ENCODE data around the gene MEOX2. TPM values are rescaled to one million over a fixed set of nuclear protein-coding genes. Genes with fewer than 3 reads are reported as not detected.

Gene MEOX2
- polyA plus RNA-seq, 2 of the 4 experiments (the other 2 are of a cell fraction), result not detected

GRCh38 chr7:15593382-15593781 is 93.1 kb downstream of the MEOX2 start:
- no peak for TF ChIP-seq ZSCAN20 (CRISPR knock-in tag; IDR thresholded peaks at IDR 0.05)
- no peak for TF ChIP-seq HOXB5 (CRISPR knock-in tag; IDR thresholded peaks at IDR 0.05)
- TF ChIP-seq CHD2 (IDR thresholded peaks at IDR 0.05; ENCODE audit: low read length, partially characterized antibody), result no peak
- no peak for TF ChIP-seq POLR2A (IDR thresholded peaks at IDR 0.05; ENCODE audit: low read length)
- no peak for TF ChIP-seq GATA3 (IDR thresholded peaks at IDR 0.05; ENCODE audit: borderline replicate concordance)
- TF ChIP-seq, protein P1, sequence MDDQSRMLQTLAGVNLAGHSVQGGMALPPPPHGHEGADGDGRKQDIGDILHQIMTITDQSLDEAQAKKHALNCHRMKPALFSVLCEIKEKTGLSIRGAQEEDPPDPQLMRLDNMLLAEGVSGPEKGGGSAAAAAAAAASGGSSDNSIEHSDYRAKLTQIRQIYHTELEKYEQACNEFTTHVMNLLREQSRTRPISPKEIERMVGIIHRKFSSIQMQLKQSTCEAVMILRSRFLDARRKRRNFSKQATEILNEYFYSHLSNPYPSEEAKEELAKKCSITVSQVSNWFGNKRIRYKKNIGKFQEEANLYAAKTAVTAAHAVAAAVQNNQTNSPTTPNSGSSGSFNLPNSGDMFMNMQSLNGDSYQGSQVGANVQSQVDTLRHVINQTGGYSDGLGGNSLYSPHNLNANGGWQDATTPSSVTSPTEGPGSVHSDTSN (IDR thresholded peaks at IDR 0.05), result no peak
- TF ChIP-seq RCOR1 (IDR thresholded peaks at IDR 0.05; ENCODE audit: low read depth, low read length), result no peak
- TF ChIP-seq ZFP36 (IDR thresholded peaks at IDR 0.05; ENCODE audit: borderline replicate concordance, partially characterized antibody), result no peak
- no peak for TF ChIP-seq E2F6 (IDR thresholded peaks at IDR 0.05; ENCODE audit: borderline replicate concordance, low read depth)
- DNase-seq (ENCODE audit: low read depth in 1 of 2, low spot score in 1 of 2) (no peak), FAIRE-seq (no peak), ATAC-seq (no peak)
- Histone ChIP-seq H3K4me1 (no peaks in the 10 kb centered on the region), H3K4me2 (no peak overlapping the region), H3K27ac (no peak overlapping the region), H3K9me3 (no peaks in the 10 kb centered on the region), H3K4me3 (no peak overlapping the region)
- POLR2A ChIA-PET, result no interaction called here
- CTCF ChIA-PET, result no interaction called here
- 32% methylated on average over 3 of the region's 3 CpGs for WGBS (ENCODE audit: missing lambda C conversion rate)

GRCh38 chr7:15586266-15586665 is 100.2 kb downstream of the MEOX2 start:
- TF ChIP-seq PHF8 (IDR thresholded peaks at IDR 0.05; ENCODE audit: borderline replicate concordance, low read depth) (no peak), RARB (CRISPR knock-in tag; IDR thresholded peaks at IDR 0.05) (no peak), EHF (CRISPR knock-in tag; IDR thresholded peaks at IDR 0.05) (no peak), HOXB5 (CRISPR knock-in tag; IDR thresholded peaks at IDR 0.05) (no peak), SMC3 (IDR thresholded peaks at IDR 0.05) (no peak), E2F6 (IDR thresholded peaks at IDR 0.05; ENCODE audit: borderline replicate concordance, low read depth) (no peak), ZC3H11A (IDR thresholded peaks at IDR 0.05) (no peak)
- peaks cover 7% of the 10 kb centered on the region for H3K9me3 ChIP-seq
- CTCF ChIA-PET, result no interaction called here
- no peak for ATAC-seq
- no peak overlapping the region for H3K4me3 ChIP-seq
- H3K4me2 ChIP-seq, result no peak overlapping the region
- no peaks in the 10 kb centered on the region for H3K4me1 ChIP-seq
- 74% methylated on average over 4 of the region's 4 CpGs for WGBS (ENCODE audit: missing lambda C conversion rate)
- no peak for FAIRE-seq
- no peak overlapping the region for H3K27ac ChIP-seq
- POLR2A ChIA-PET, result no interaction called here
- no peak for DNase-seq (ENCODE audit: low read depth in 1 of 2, low spot score in 1 of 2)

GRCh38 chr7:15584575-15584974 is 101.9 kb downstream of the MEOX2 start:
- WGBS (ENCODE audit: missing lambda C conversion rate), result 31% methylated on average over 3 of the region's 3 CpGs
- POLR2A ChIA-PET, result no interaction called here
- CTCF ChIA-PET, result no interaction called here

More at GRCh38 chr7:15584575-15584974, 101.9 kb downstream of the MEOX2 start:
- no peaks in the 10 kb centered on the region for H3K4me1 ChIP-seq
- DNase-seq (ENCODE audit: low read depth in 1 of 2, low spot score in 1 of 2) (no peak), FAIRE-seq (no peak), ATAC-seq (no peak)
- no peak overlapping the region for H3K27ac ChIP-seq
- H3K9me3 ChIP-seq, result peaks cover 7% of the 10 kb centered on the region
- H3K4me3 ChIP-seq, result no peak overlapping the region
- H3K4me2 ChIP-seq, result no peak overlapping the region
- no peak for TF ChIP-seq EHMT2 (IDR thresholded peaks at IDR 0.05; ENCODE audit: low read depth)
- TF ChIP-seq ZSCAN20 (CRISPR knock-in tag; IDR thresholded peaks at IDR 0.05), result no peak
- no peak for TF ChIP-seq CTCF (IDR thresholded peaks at IDR 0.05)
- TF ChIP-seq FOXS1 (CRISPR knock-in tag; IDR thresholded peaks at IDR 0.05), result no peak
- no peak for TF ChIP-seq CBX2 (IDR thresholded peaks at IDR 0.05; ENCODE audit: borderline replicate concordance, low read depth)
- TF ChIP-seq KDM5A (IDR thresholded peaks at IDR 0.05), result no peak
- TF ChIP-seq, protein P2, sequence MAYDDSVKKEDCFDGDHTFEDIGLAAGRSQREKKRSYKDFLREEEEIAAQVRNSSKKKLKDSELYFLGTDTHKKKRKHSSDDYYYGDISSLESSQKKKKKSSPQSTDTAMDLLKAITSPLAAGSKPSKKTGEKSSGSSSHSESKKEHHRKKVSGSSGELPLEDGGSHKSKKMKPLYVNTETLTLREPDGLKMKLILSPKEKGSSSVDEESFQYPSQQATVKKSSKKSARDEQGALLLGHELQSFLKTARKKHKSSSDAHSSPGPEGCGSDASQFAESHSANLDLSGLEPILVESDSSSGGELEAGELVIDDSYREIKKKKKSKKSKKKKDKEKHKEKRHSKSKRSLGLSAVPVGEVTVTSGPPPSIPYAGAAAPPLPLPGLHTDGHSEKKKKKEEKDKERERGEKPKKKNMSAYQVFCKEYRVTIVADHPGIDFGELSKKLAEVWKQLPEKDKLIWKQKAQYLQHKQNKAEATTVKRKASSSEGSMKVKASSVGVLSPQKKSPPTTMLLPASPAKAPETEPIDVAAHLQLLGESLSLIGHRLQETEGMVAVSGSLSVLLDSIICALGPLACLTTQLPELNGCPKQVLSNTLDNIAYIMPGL (CRISPR knock-in tag; IDR thresholded peaks at IDR 0.05; ENCODE audit: borderline replicate concordance), result no peak
- no peak for TF ChIP-seq ZFP36 (IDR thresholded peaks at IDR 0.05; ENCODE audit: borderline replicate concordance, partially characterized antibody)
- no peak for TF ChIP-seq HES2 (IDR thresholded peaks at IDR 0.05)
- TF ChIP-seq JUN (IDR thresholded peaks at IDR 0.05), result no peak
- TF ChIP-seq ZC3H11A (IDR thresholded peaks at IDR 0.05), result no peak
- TF ChIP-seq POLR2AphosphoS2 (conservative IDR thresholded peaks at IDR 0.05; ENCODE audit: low read length), result no peak

Data from A549 (cell line).